ENCODE results near the gene TLCD3B. TPM values are rescaled to one million over a fixed set of nuclear protein-coding genes. Genes with fewer than 3 reads are reported as not detected.

Gene TLCD3B
- polyA plus RNA-seq, 1 donor from 2014 or later, result 18.9 TPM

GRCh38 chr16:30054451-30054850 lies 23.4 kb upstream of the TLCD3B start:
- no peak overlapping the region for H3K4me2 ChIP-seq (ENCODE audit: low read length)
- H3K27ac ChIP-seq (ENCODE audit: low read length), result no peak overlapping the region
- no peaks in the 10 kb centered on the region for H4K20me1 ChIP-seq (ENCODE audit: insufficient read depth)
- no peak overlapping the region for H2AFZ ChIP-seq (ENCODE audit: low read depth, low read length)
- TF ChIP-seq SMC3 (conservative IDR thresholded peaks at IDR 0.05; ENCODE audit: poor library complexity) (no peak), MXI1 (conservative IDR thresholded peaks at IDR 0.05; ENCODE audit: poor library complexity, severe bottlenecking) (no peak), TAF1 (IDR thresholded peaks at IDR 0.05; ENCODE audit: low read depth) (no peak), RAD21 (conservative IDR thresholded peaks at IDR 0.05) (no peak)
- no peaks in the 10 kb centered on the region for H3K36me3 ChIP-seq (ENCODE audit: insufficient read depth, low read length)
- no peak overlapping the region for H3K4me3 ChIP-seq (ENCODE audit: low read length)
- H3F3A ChIP-seq (ENCODE audit: insufficient read depth, low read length, poor library complexity, severe bottlenecking), result no peaks in the 10 kb centered on the region
- no peaks in the 10 kb centered on the region for H3K9me2 ChIP-seq (ENCODE audit: insufficient read depth, low read length)
- H3K79me2 ChIP-seq (replicated peaks; ENCODE audit: insufficient read depth, low read length), result peaks cover 10% of the 10 kb centered on the region
- H3K9me3 ChIP-seq (ENCODE audit: low read length), result no peaks in the 10 kb centered on the region
- H3K27me3 ChIP-seq (ENCODE audit: insufficient read depth, low read depth, low read length), result no peaks in the 10 kb centered on the region
- no peak overlapping the region for H3K9ac ChIP-seq (ENCODE audit: low read length)

DNA sequence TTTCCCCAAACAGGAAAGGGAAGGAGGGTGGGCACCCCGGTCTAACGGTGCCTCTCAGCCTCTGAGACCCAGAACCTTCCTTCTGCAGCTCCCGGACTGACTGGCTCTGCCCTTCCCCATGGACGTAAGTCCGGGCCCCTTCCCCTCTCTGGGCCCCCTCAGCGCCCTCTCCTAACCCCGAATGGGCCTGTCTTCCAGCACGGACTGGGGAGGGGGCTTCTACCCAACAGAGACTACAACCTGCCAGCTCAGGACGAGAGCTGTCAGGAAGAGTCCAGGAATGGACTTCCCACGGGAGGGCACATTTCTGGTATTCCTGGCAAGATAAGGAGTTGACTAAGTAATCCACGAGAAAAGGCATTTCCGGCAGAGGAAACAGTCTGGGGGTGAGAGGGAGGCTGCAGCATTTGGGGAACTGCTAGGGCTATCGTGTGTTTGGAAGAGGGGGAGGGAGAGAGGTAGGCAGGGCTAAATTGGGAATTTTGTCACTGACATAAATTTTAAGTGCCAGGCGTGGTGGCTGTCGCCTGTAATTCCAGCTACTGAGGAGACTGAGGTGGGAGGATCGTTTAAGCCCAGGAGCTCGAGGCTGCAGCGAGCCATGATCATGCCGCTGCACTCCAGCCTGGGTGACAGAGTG lies 22.4 kb upstream of the TLCD3B start:
- H3F3A ChIP-seq (ENCODE audit: insufficient read depth, low read length, poor library complexity, severe bottlenecking), result no peaks in the 10 kb centered on the region

GRCh38 chr16:30052671-30053372 lies 21.8 kb upstream of the TLCD3B start:
- Histone ChIP-seq H3K27ac (ENCODE audit: low read length) (peak overlapping the region; percentile 24), H3K9me3 (ENCODE audit: low read length) (no peaks in the 10 kb centered on the region)

More for the DNA sequence above, 22.4 kb upstream of the TLCD3B start:
- Histone ChIP-seq H2AFZ (ENCODE audit: low read depth, low read length) (peak overlapping the region; percentile 56), H3K4me2 (ENCODE audit: low read length) (peak overlapping the region; percentile 100), H3K9me2 (ENCODE audit: insufficient read depth, low read length) (no peaks in the 10 kb centered on the region), H3K27me3 (ENCODE audit: insufficient read depth, low read depth, low read length) (no peaks in the 10 kb centered on the region), H3K79me2 (replicated peaks; ENCODE audit: insufficient read depth, low read length) (peaks cover 10% of the 10 kb centered on the region), H3K27ac (ENCODE audit: low read length) (peak overlapping the region; percentile 24), H3K36me3 (ENCODE audit: insufficient read depth, low read length) (no peaks in the 10 kb centered on the region), H3K9ac (ENCODE audit: low read length) (peak overlapping the region; percentile 79), H4K20me1 (ENCODE audit: insufficient read depth) (no peaks in the 10 kb centered on the region), H3K9me3 (ENCODE audit: low read length) (no peaks in the 10 kb centered on the region), H3K4me3 (ENCODE audit: low read length) (peak overlapping the region; percentile 95)
- TF ChIP-seq MXI1 (conservative IDR thresholded peaks at IDR 0.05; ENCODE audit: poor library complexity, severe bottlenecking) (peak; percentile 21), RAD21 (conservative IDR thresholded peaks at IDR 0.05) (no peak)

More at GRCh38 chr16:30052671-30053372, 21.8 kb upstream of the TLCD3B start:
- Histone ChIP-seq H3K79me2 (replicated peaks; ENCODE audit: insufficient read depth, low read length) (peaks cover 10% of the 10 kb centered on the region), H4K20me1 (ENCODE audit: insufficient read depth) (no peaks in the 10 kb centered on the region), H3K9me2 (ENCODE audit: insufficient read depth, low read length) (no peaks in the 10 kb centered on the region), H3K27me3 (ENCODE audit: insufficient read depth, low read depth, low read length) (no peaks in the 10 kb centered on the region), H3K4me3 (ENCODE audit: low read length) (peak overlapping the region; percentile 95), H3F3A (ENCODE audit: insufficient read depth, low read length, poor library complexity, severe bottlenecking) (no peaks in the 10 kb centered on the region), H2AFZ (ENCODE audit: low read depth, low read length) (peak overlapping the region; percentile 56), H3K36me3 (ENCODE audit: insufficient read depth, low read length) (no peaks in the 10 kb centered on the region), H3K4me2 (ENCODE audit: low read length) (peak overlapping the region; percentile 100), H3K9ac (ENCODE audit: low read length) (peak overlapping the region; percentile 79)
- TF ChIP-seq EP300 (conservative IDR thresholded peaks at IDR 0.05; ENCODE audit: poor library complexity, severe bottlenecking) (peak; percentile 64), POLR2AphosphoS5 (IDR thresholded peaks at IDR 0.05) (peak; percentile 53), SMC3 (conservative IDR thresholded peaks at IDR 0.05; ENCODE audit: poor library complexity) (peak; percentile 18), TAF1 (IDR thresholded peaks at IDR 0.05; ENCODE audit: low read depth) (no peak), EZH2 (IDR thresholded peaks at IDR 0.05; ENCODE audit: borderline replicate concordance, insufficient read depth, low read length, poor library complexity, severe bottlenecking) (no peak), RAD21 (conservative IDR thresholded peaks at IDR 0.05) (no peak), REST (IDR thresholded peaks at IDR 0.05; ENCODE audit: borderline replicate concordance) (peak; percentile 53), MXI1 (conservative IDR thresholded peaks at IDR 0.05; ENCODE audit: poor library complexity, severe bottlenecking) (peak; percentile 76)
- TF ChIP-seq, protein P1, sequence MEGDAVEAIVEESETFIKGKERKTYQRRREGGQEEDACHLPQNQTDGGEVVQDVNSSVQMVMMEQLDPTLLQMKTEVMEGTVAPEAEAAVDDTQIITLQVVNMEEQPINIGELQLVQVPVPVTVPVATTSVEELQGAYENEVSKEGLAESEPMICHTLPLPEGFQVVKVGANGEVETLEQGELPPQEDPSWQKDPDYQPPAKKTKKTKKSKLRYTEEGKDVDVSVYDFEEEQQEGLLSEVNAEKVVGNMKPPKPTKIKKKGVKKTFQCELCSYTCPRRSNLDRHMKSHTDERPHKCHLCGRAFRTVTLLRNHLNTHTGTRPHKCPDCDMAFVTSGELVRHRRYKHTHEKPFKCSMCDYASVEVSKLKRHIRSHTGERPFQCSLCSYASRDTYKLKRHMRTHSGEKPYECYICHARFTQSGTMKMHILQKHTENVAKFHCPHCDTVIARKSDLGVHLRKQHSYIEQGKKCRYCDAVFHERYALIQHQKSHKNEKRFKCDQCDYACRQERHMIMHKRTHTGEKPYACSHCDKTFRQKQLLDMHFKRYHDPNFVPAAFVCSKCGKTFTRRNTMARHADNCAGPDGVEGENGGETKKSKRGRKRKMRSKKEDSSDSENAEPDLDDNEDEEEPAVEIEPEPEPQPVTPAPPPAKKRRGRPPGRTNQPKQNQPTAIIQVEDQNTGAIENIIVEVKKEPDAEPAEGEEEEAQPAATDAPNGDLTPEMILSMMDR (IDR thresholded peaks at IDR 0.05; ENCODE audit: poor library complexity, severe bottlenecking), result no peak

Data from neural cell (in vitro differentiated cells).